Spinal cord (tissue), 10 donors: ENCODE data around the gene GRM5. TPM values are rescaled to one million over a fixed set of nuclear protein-coding genes. Genes with fewer than 3 reads are reported as not detected.
"Not testable (repeated sequence)": the region's sequence is repeated elsewhere in the genome, so short reads cannot be mapped to it uniquely, and the experiment has no call there.

Source experiments
- DNase-seq, 6 donors: peaks; one replicate each; pipeline versions ENCODE4 v3.0.0 to v3.0.0-alpha.2; 2013 to 2015; ENCODE audit warnings: low spot score in 6 of 6, low read depth in 4 of 6
- H3K27ac ChIP-seq: one replicate; pipeline ENCODE4 v1.5.1; 2013; ENCODE audit warnings: low read depth, low read length, control low read depth
- H3K27me3 ChIP-seq: one replicate; pipeline ENCODE4 v1.6.1; 2013; ENCODE audit warnings: low read length; ENCODE audit not compliant: control insufficient read depth, insufficient read depth
- H3K36me3 ChIP-seq: one replicate; pipeline ENCODE4 v1.6.1; 2013; ENCODE audit warnings: low read length; ENCODE audit not compliant: control insufficient read depth, insufficient read depth
- H3K4me1 ChIP-seq: one replicate; pipeline ENCODE4 v1.6.1; 2013; ENCODE audit warnings: low read length; ENCODE audit not compliant: control insufficient read depth, insufficient read depth
- H3K4me3 ChIP-seq: one replicate; pipeline ENCODE4 v1.5.1; 2013; ENCODE audit warnings: low read depth, low read length, control low read depth
- H3K9me3 ChIP-seq: one replicate; pipeline ENCODE4 v1.6.1; 2013; ENCODE audit warnings: low read length; ENCODE audit not compliant: control insufficient read depth, insufficient read depth
- WGBS: methylation state at CpG from one replicate; pipeline ENCODE4 v1.1.5; 2013; ENCODE audit warnings: missing lambda C conversion rate; ENCODE audit not compliant: insufficient coverage; 5-methylcytosine and 5-hydroxymethylcytosine counted together
- polyA plus RNA-seq, 2 donors: library from polyadenylated mRNA; unstranded; fragments of 120-200 nt; gene quantifications; one replicate each; pipeline ENCODE4 v1.2.1, GENCODE V29; 2013; ENCODE audit not compliant: insufficient read length in 2 of 2
- total RNA-seq, 2 donors: library from RNA; depleted of rRNA in 1 of 2; stranded (reverse); fragments of 120-200 nt in 1 of 2; fragments of >200 nt in 1 of 2; gene quantifications; one replicate each; pipeline versions ENCODE4 v1.2.3 to v1.2.4, GENCODE V29; 2013 to 2014
- donor health status: healthy.

GRM5 gene
- total and polyA plus RNA-seq, 4 donors = 19.7 to 104 (median 33.9) TPM

DNA sequence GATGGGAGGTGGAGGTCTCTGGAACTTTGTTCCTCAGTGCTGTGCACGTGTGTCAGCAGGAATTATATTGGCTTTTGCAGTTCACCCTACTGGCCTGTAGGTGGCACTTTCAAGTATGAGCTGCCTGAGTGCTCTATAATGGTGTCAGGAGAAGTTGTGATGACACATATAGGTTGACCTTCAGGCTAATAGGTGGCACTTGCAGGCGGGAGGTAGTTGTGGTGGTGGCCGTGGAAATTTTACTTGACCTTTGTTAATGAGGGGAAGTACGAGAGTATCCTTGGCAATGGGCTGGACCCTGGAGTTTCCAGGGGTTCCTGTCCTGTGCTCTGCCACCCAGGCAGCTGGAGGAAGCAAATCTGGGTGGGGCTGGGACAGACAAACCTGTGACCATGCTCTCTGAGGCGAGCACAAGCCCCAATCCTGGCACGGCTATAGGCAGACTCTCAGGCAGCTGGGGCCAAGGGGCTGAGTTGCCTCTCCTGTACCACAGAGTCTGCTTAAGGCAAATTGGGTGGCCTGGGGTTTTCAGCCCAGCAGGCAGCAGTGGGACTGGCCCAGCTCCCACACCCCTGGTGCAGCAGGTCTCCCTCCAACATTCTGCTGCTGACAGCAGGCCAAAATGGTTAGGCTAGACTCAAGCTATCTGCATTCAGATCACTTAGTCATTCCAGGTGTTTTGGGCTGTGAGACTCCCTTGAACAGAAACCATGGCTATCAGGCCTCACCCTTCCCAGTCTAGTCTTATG, 580.7 kb downstream of the GRM5 start:
- H3K9me3 ChIP-seq = no peaks in the 10 kb centered on the region
- no peaks in the 10 kb centered on the region for H3K27me3 ChIP-seq
- DNase-seq = no peak
- H3K27ac ChIP-seq = no peak overlapping the region
- H3K4me1 ChIP-seq = no peaks in the 10 kb centered on the region
- no peaks in the 10 kb centered on the region for H3K36me3 ChIP-seq
- WGBS = 80% methylated on average over 6 of the region's 6 CpGs
- H3K4me3 ChIP-seq = no peak overlapping the region

DNA sequence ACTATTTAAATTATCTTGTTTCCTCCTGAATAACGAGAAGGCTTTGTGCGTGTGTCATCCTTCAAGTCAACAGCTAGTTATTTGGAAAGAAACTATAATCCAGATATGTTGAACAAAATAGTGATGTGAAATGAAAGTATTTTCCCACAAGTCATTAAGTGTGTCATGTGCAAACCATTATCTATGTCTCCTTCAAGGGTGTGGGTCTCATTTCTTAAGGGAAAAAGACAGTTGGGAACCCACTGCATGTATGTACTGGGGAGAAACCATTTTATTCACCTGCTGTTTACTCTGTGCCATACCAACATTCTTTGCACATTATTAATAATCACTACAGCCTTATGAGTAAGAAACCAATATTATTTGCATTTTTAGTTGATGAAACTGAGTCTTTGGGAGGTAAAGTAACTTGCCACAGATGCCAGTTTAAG, 582.9 kb downstream of the GRM5 start:
- H3K4me1 ChIP-seq = no peaks in the 10 kb centered on the region
- no peaks in the 10 kb centered on the region for H3K27me3 ChIP-seq
- H3K9me3 ChIP-seq = no peaks in the 10 kb centered on the region
- no peak overlapping the region for H3K4me3 ChIP-seq
- no CpG with 5 or more reads among the region's 2 CpGs for WGBS
- H3K27ac ChIP-seq = no peak overlapping the region
- no peaks in the 10 kb centered on the region for H3K36me3 ChIP-seq
- no peak for DNase-seq

DNA sequence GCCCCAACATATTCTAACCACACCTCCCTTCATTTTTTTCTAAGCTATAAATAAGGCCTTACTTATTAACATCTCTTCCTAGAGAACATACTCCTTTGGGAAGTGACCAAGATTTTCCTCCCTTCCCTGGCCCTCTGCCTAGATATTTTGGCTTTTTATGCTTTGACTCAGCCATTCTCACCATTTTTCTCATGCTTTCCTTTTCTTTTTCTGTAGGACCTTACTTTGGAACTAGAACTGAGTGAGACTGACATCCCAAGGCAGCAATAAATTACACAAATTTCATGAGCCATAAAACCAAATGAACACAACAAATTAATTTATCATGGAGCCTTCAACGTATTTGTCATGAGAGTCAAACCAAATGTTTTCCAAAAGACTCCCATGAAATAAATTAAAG, 585.6 kb downstream of the GRM5 start:
- Histone ChIP-seq H3K4me1 (no peaks in the 10 kb centered on the region), H3K36me3 (no peaks in the 10 kb centered on the region), H3K9me3 (no peaks in the 10 kb centered on the region), H3K27me3 (no peaks in the 10 kb centered on the region), H3K27ac (no peak overlapping the region), H3K4me3 (no peak overlapping the region)
- DNase-seq = peak in 1 of 6 donors; percentile 28
- WGBS = no CpG with 5 or more reads among the region's 1 CpG

DNA sequence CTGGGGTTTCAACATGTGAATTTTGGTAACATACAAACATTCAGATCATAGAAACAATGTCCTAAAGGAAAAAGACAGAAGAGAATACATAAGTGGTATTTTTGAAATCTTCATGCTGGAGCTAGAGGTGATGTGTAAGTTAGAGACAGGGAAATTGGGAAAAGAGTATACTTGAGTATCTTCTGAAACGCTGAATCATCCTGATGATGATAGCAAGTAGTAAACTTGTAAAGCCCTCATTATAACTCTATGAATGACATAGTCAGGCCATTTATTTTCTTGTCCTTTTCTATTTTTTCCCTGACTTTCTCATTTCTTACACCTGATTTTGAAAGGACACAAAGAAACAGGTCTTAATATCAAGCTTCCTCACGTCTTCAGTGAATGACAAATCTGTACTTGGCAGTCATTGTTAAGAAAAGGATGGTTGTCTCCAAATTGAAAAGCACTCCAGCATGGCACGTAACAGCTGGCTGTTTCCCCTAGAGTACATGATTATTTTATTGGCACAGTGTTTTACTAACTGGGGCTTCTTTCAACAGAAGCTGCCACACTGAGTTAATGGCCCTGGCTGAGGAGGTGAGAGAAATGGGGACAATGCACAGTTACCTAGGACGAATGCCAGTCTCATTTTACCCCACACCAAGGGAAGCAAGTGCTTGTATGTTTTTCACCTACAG, 587.5 kb downstream of the GRM5 start:
- no CpG with 5 or more reads among the region's 4 CpGs for WGBS
- no peak overlapping the region for H3K4me3 ChIP-seq
- H3K36me3 ChIP-seq = no peaks in the 10 kb centered on the region
- H3K4me1 ChIP-seq = no peaks in the 10 kb centered on the region
- no peaks in the 10 kb centered on the region for H3K9me3 ChIP-seq
- H3K27me3 ChIP-seq = no peaks in the 10 kb centered on the region
- H3K27ac ChIP-seq = no peak overlapping the region
- DNase-seq = peak in 2 of 6 donors; percentile 39 to 84

DNA sequence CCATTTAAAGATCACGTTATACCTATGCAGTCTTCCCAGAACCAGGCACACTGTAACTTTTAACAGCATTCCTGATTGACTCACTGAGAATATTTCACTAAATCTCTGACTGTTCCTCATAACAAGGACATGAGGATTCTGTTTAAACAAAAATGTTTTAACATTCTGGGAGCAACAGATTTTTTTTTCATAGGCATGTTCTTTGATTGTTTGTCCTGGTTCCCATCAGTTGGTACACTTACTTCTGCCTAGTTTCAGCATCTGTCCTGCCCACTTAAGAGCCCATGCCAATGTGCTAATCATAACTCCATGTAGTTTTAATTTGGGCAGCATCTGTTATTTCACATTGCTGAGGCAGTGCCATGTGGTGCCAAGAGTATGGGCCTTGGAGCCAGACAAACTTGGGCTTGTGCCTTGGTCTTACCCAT, 589.8 kb downstream of the GRM5 start:
- no peak overlapping the region for H3K4me3 ChIP-seq
- H3K4me1 ChIP-seq = no peaks in the 10 kb centered on the region
- no peaks in the 10 kb centered on the region for H3K27me3 ChIP-seq
- peak in 2 of 6 donors; percentile 22 to 54 for DNase-seq
- no peaks in the 10 kb centered on the region for H3K9me3 ChIP-seq
- WGBS = 80% methylated on average over 1 of the region's 1 CpG
- H3K36me3 ChIP-seq = no peaks in the 10 kb centered on the region
- no peak overlapping the region for H3K27ac ChIP-seq

DNA sequence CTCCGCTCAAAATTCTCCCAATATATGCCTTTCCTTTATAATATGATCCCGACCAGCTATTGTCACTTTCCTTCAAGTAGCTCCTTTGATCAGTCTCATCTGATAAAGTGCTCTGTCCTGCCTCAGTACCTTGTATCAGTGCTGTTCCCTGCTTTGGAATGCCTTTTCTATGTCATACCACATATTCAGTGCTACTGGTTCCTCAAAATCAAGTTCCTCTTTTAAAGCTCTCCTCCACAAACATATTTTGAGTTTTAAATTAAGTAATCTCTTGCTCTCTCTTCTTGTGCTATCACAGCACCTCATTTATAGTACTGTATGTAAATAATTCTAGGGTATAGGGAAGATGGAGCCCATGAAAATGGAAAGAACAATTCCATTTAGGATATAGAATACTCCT, 591.1 kb downstream of the GRM5 start:
- WGBS = 88% methylated on average over 2 of the region's 2 CpGs
- no peak overlapping the region for H3K27ac ChIP-seq

DNA sequence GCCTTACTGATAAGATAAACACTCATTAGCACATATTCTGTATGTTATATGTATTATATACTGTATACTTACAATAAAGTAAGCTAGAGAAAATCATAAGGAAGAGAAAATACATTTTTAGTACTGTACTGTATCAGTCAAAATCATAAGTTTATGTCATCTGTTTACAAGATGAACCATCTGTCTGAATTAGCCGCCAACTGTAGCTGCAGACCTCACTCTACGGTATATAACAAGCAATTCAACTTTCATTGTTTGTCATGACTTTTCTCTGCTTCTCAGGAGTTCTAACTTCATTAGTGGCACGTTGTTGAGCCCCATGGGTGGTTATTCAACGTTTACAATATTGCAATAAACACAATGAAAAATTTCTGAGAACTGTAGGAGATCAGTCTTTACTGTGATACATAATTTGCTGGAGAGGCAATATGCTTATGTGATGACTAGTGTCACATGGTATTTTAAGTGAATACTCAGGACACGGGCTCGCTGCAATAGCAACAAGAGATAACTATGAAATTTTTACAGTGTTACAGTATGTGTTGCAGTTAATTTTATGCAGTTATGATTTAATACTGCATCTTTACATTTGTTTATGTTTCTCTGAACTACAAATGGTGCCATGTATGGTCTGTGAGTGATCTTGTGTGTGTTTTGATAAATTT, 596.1 kb downstream of the GRM5 start:
- no peaks in the 10 kb centered on the region for H3K27me3 ChIP-seq
- DNase-seq = peak in 1 of 6 donors; percentile 76
- H3K27ac ChIP-seq = no peak overlapping the region
- no peaks in the 10 kb centered on the region for H3K36me3 ChIP-seq
- H3K4me3 ChIP-seq = no peak overlapping the region
- no peaks in the 10 kb centered on the region for H3K4me1 ChIP-seq
- WGBS = 100% methylated on average over 2 of the region's 6 CpGs
- no peaks in the 10 kb centered on the region for H3K9me3 ChIP-seq

More for the DNA sequence above, 591.1 kb downstream of the GRM5 start:
- no peaks in the 10 kb centered on the region for H3K4me1 ChIP-seq
- DNase-seq = no peak
- no peaks in the 10 kb centered on the region for H3K9me3 ChIP-seq
- no peaks in the 10 kb centered on the region for H3K27me3 ChIP-seq
- H3K4me3 ChIP-seq = no peak overlapping the region
- H3K36me3 ChIP-seq = no peaks in the 10 kb centered on the region

DNA sequence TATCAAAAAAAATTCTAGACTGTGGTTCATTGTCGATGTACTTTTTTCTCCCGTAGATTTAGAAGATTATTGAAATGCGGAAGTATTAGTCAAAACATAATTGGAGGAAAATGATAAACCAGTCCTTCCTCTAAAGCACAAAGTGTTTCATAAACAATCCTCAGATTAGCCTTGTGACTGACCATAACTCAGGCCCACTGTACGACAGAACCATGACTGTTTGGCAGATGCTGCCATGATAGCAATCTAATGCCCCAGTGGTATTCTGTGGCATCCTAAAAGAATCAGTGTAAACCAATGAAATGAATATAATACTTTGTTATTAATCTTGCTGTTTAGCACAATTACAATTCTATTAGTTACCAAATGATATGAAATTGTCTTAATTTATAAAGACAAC, 601.3 kb downstream of the GRM5 start:
- Histone ChIP-seq H3K36me3 (no peaks in the 10 kb centered on the region), H3K27ac (no peak overlapping the region), H3K27me3 (no peaks in the 10 kb centered on the region), H3K4me3 (no peak overlapping the region), H3K4me1 (no peaks in the 10 kb centered on the region), H3K9me3 (peaks cover 5% of the 10 kb centered on the region)
- no peak for DNase-seq
- WGBS = no CpG with 5 or more reads among the region's 4 CpGs

DNA sequence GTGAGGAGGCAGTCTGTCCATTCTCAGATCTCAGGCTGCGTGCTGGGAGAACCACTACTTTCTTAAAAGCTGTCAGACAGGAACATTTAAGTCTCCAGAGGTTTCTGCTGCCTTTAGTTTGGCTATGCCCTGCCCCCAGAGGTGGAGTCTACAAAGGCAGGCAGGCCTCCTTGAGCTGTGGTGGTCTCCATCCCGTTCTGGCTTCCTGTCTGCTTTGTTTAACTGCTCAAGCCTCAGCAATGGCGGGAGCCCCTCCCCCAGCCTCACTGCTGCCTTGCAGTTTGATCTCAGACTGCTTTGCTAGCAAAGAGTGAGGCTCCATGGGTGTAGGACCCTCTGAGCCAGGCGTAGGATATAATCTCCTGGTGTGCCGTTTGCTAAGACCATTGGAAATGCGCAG, 602.5 kb downstream of the GRM5 start:
- not testable (repeated sequence) for H3K4me3 ChIP-seq, H3K36me3 ChIP-seq, H3K9me3 ChIP-seq, H3K27me3 ChIP-seq, H3K4me1 ChIP-seq, H3K27ac ChIP-seq, DNase-seq
- WGBS = 76% methylated on average over 6 of the region's 6 CpGs
